GM12878 (cell line): ENCODE data around the gene LANCL1. TPM values are rescaled to one million over a fixed set of nuclear protein-coding genes. Genes with fewer than 3 reads are reported as not detected.

ENCODE experiments used
- ATAC-seq: fragments of 200-7000 bp; cut with Tn5 transposase; 3 replicates; pipeline ENCODE4 v1.9.1; 2020; ENCODE audit warnings: mild to moderate bottlenecking, moderate library complexity
- BruUV-seq: library from RNA; stranded (reverse); fragments of 400-500 nt; replicated peaks from 2 replicates; lab custom pipeline; 2021; lab: Mats Ljungman, UMichigan
- CTCF ChIA-PET: fragments of 300-600 bp; sonication (Branson Sonifier 250); formaldehyde crosslinking; extraction: SDS; loops from one replicate; lab custom pipeline; 2021; ENCODE audit warnings: inconsistent platforms; lab: Yijun Ruan, JAX
- POLR2A ChIA-PET: fragments of 350-600 bp; formaldehyde crosslinking; extraction: SDS; loops from one replicate; lab custom pipeline; 2021; ENCODE audit warnings: inconsistent platforms; lab: Charles Lee
- RAD21 ChIA-PET: fragments of 300-600 bp; sonication (Branson Sonifier 250); formaldehyde crosslinking; loops from one replicate; lab custom pipeline; 2023; ENCODE audit warnings: antibody characterized with exemption; ENCODE audit not compliant: unreplicated experiment; lab: Charles Lee
- SMC1A ChIA-PET: fragments of 300-600 bp; sonication (Branson Sonifier 250); formaldehyde crosslinking; loops from one replicate; lab custom pipeline; 2023; ENCODE audit not compliant: unreplicated experiment, uncharacterized antibody; lab: Charles Lee
- DNase-seq: peaks from one replicate; pipeline ENCODE4 v3.0.0-alpha.2; 2011; ENCODE audit warnings: low read depth, low spot score
- FAIRE-seq: peaks from 3 replicates; lab custom pipeline; 2011; peaks lifted over from hg19 to GRCh38; lab: Jason Lieb, UNC
- H2AFZ ChIP-seq: 2 replicates; pipeline ENCODE4 v1.6.0; 2011; ENCODE audit warnings: low read depth, low read length, control low read depth; ENCODE audit not compliant: control insufficient read depth
- H3K27ac ChIP-seq: 2 replicates; pipeline ENCODE4 v1.5.1; 2011; ENCODE audit warnings: control low read depth; ENCODE audit not compliant: control insufficient read depth, insufficient read depth
- H3K27me3 ChIP-seq, 2 experiments: replicated peaks in 1 of 2; 2 replicates each; pipeline versions ENCODE4 v1.6.0 to v1.6.1; 2011; ENCODE audit warnings: low read length in 1 of 2; ENCODE audit not compliant: control insufficient read depth in 2 of 2, insufficient read depth in 2 of 2
- H3K36me3 ChIP-seq, 2 experiments: 2 replicates each; pipeline ENCODE4 v1.5.1; 2011; ENCODE audit warnings: low read length in 1 of 2; ENCODE audit not compliant: control insufficient read depth in 2 of 2, insufficient read depth in 2 of 2
- H3K4me1 ChIP-seq: 2 replicates; pipeline ENCODE4 v1.6.1; 2011; ENCODE audit warnings: mild to moderate bottlenecking, low read length, moderate library complexity, mixed read lengths; ENCODE audit not compliant: control insufficient read depth, insufficient read depth
- H3K4me2 ChIP-seq: 2 replicates; pipeline ENCODE4 v1.6.0; 2011; ENCODE audit warnings: control low read depth; ENCODE audit not compliant: control insufficient read depth, insufficient read depth
- H3K4me3 ChIP-seq: fragments of 200-600 bp; sonication (generic); 2 replicates; pipeline ENCODE4 v1.5.1; 2016
- H3K79me2 ChIP-seq: 2 replicates; pipeline ENCODE4 v1.6.0; 2011; ENCODE audit warnings: low read length; ENCODE audit not compliant: control insufficient read depth, insufficient read depth
- H3K9ac ChIP-seq: 2 replicates; pipeline ENCODE4 v1.8.0; 2011; ENCODE audit warnings: low read length, control low read depth, mixed read lengths; ENCODE audit not compliant: control insufficient read depth, insufficient read depth
- H3K9me3 ChIP-seq: replicated peaks from 3 replicates; pipeline ENCODE4 v1.5.1; 2011; ENCODE audit warnings: mild to moderate bottlenecking, low read length; ENCODE audit not compliant: control insufficient read depth, insufficient read depth
- H4K20me1 ChIP-seq: 2 replicates; pipeline ENCODE4 v1.6.0; 2011; ENCODE audit not compliant: control insufficient read depth, insufficient read depth
- E2F8 ChIP-seq: fragments of 450-650 bp; IDR thresholded peaks from 2 replicates; pipeline ENCODE4 v1.6.1; 2018; ENCODE audit warnings: mild to moderate bottlenecking, low read depth, moderate library complexity; ENCODE audit not compliant: partially characterized antibody
- EED ChIP-seq: sonication (generic); IDR thresholded peaks from 2 replicates; pipeline ENCODE4 v1.6.1; 2016; ENCODE audit warnings: antibody characterized with exemption, low read depth
- FOXK2 ChIP-seq: fragments of 450-650 bp; IDR thresholded peaks from 2 replicates; pipeline ENCODE4 v1.6.1; 2017; ENCODE audit warnings: mild to moderate bottlenecking, moderate library complexity
- IKZF1 ChIP-seq: fragments of 450-650 bp; conservative IDR thresholded peaks from 2 replicates; pipeline ENCODE4 v1.6.1; 2017; ENCODE audit warnings: antibody characterized with exemption, mild to moderate bottlenecking
- IKZF2 ChIP-seq, 2 experiments: fragments of 450-650 bp; IDR thresholded peaks; 2 replicates each; pipeline ENCODE4 v1.6.1; 2017; ENCODE audit warnings: mild to moderate bottlenecking in 2 of 2, moderate library complexity in 2 of 2
- IRF4 ChIP-seq: IDR thresholded peaks from 2 replicates; pipeline ENCODE4 v1.6.1; 2011; ENCODE audit warnings: low read depth, low read length
- KAT2A ChIP-seq: conservative IDR thresholded peaks from 2 replicates; pipeline ENCODE4 v1.6.1; 2011; ENCODE audit warnings: low read depth, low read length; ENCODE audit not compliant: control insufficient read depth
- MYC ChIP-seq: IDR thresholded peaks from 2 replicates; pipeline ENCODE4 v1.6.1; 2011; ENCODE audit warnings: mild to moderate bottlenecking, low read length, moderate library complexity, inconsistent platforms; ENCODE audit not compliant: insufficient read depth, insufficient replicate concordance, insufficient read length, severe bottlenecking
- NBN ChIP-seq: fragments of 450-650 bp; IDR thresholded peaks from 2 replicates; pipeline ENCODE4 v1.6.1; 2016
- NFYB ChIP-seq: IDR thresholded peaks from 2 replicates; pipeline ENCODE4 v1.6.1; 2011; ENCODE audit warnings: low read depth, mild to moderate bottlenecking, low read length, improper control_type of control experiment, moderate library complexity; ENCODE audit not compliant: insufficient read depth
- POLR2AphosphoS2 ChIP-seq: IDR thresholded peaks from 2 replicates; pipeline ENCODE4 v1.6.1; 2011; ENCODE audit warnings: low read depth, mild to moderate bottlenecking, low read length, improper control_type of control experiment, moderate library complexity
- RELA ChIP-seq: fragments of 450-650 bp; IDR thresholded peaks from 2 replicates; pipeline ENCODE4 v1.8.0; 2014; ENCODE audit warnings: borderline replicate concordance; ENCODE audit not compliant: partially characterized antibody
- RELB ChIP-seq: fragments of 450-650 bp; IDR thresholded peaks from 2 replicates; pipeline ENCODE4 v1.6.1; 2017; ENCODE audit warnings: low read depth, mild to moderate bottlenecking, moderate library complexity
- RUNX3 ChIP-seq: IDR thresholded peaks from 2 replicates; pipeline ENCODE4 v1.6.1; 2012; ENCODE audit warnings: low read length, inconsistent platforms
- SMC3 ChIP-seq: IDR thresholded peaks from 2 replicates; pipeline ENCODE4 v1.6.1; 2011; ENCODE audit warnings: low read length, improper control_type of control experiment, borderline replicate concordance
- SPI1 ChIP-seq: IDR thresholded peaks from 2 replicates; pipeline ENCODE4 v1.6.1; 2011; ENCODE audit warnings: low read depth, mild to moderate bottlenecking, low read length, moderate library complexity, borderline replicate concordance; ENCODE audit not compliant: insufficient read depth
- SRF ChIP-seq, 2 experiments: IDR thresholded peaks; 2 replicates each; pipeline ENCODE4 v1.6.1; 2011; ENCODE audit warnings: low read depth in 2 of 2, low read length in 2 of 2, mild to moderate bottlenecking in 1 of 2, moderate library complexity in 1 of 2
- STAT1 ChIP-seq: fragments of 450-650 bp; conservative IDR thresholded peaks from 2 replicates; pipeline ENCODE4 v1.6.1; 2014; ENCODE audit warnings: antibody characterized with exemption, mild to moderate bottlenecking
- TCF7 ChIP-seq: IDR thresholded peaks from 2 replicates; pipeline ENCODE4 v1.6.1; 2014; ENCODE audit warnings: antibody characterized with exemption, borderline replicate concordance
- WGBS: methylation state at CpG from one replicate; pipeline ENCODE4 v1.1.6; 2016; ENCODE audit warnings: low lambda C conversion rate; ENCODE audit not compliant: insufficient replicate concordance, insufficient coverage; ENCODE audit errors: missing lambda C conversion rate; 5-methylcytosine and 5-hydroxymethylcytosine counted together
- in situ Hi-C: fragments of 300-500 bp; cut with MboI; formaldehyde crosslinking; loops from 9 replicates; pipeline ENCODE4 v1.14.3; 2018; ENCODE audit warnings: mixed read lengths
- intact Hi-C: fragments of 100-400 bp; cut with micrococcal nuclease; formaldehyde crosslinking; loops from one replicate; pipeline ENCODE4 v1.14.2; 2022; ENCODE audit not compliant: unreplicated experiment
- polyA plus RNA-seq, 11 experiments: library from polyadenylated mRNA; depleted of rRNA in 4 of 11; unstranded in 6 of 11; stranded (reverse) in 5 of 11; fragments of >200 nt; fragmentation: Nextera tagmentation in 4 of 11; fragmentation: Illumina TruSeq in 1 of 11; extraction: Ambion mirVana in 4 of 11; extraction: Trizol in 1 of 11; gene quantifications; 1 replicate in 1 of 11; 2 replicates in 10 of 11; pipeline versions ENCODE4 v1.2.1 to v1.2.3, GENCODE V29; 2011 to 2016; ENCODE audit warnings: inconsistent platforms in 2 of 11, missing spikeins in 2 of 11, low read depth in 1 of 11
- total RNA-seq, 4 experiments: library from RNA; depleted of rRNA in 3 of 4; stranded (reverse); fragments of >200 nt in 3 of 4; fragmentation: Illumina TruSeq in 1 of 4; extraction: Trizol in 1 of 4; gene quantifications; 2 replicates each; pipeline versions ENCODE4 v1.2.1 to v1.2.3, GENCODE V29; 2013 to 2021

The LANCL1 gene
- total and polyA plus RNA-seq, 10 of the 15 experiments (the other 5 are each of a cell fraction or from before 2014, with no cell fraction given): 13.6 to 79.1 (median 26.9) TPM

- TF ChIP-seq SMC3 (no peak), SRF (IDR thresholded peaks at IDR 0.05; ENCODE audit: low read depth in 2 of 2, low read length in 2 of 2) (no peak), MYC (no peak), IKZF1 (no peak), POLR2AphosphoS2 (no peak), NFYB (no peak), IKZF2 (IDR thresholded peaks at IDR 0.05) (no peak), RELA (no peak)
These were observed 63.9 kb downstream of the LANCL1 start (continued) for GRCh38 chr2:210412660-210413059.

- Histone ChIP-seq H3K9ac (no peak overlapping the region), H3K27ac (no peak overlapping the region), H3K36me3 (no peaks in the 10 kb centered on the region), H3K4me2 (no peak overlapping the region), H3K79me2 (no peaks in the 10 kb centered on the region), H2AFZ (no peak overlapping the region), H3K4me3 (no peak overlapping the region), H3K4me1 (no peaks in the 10 kb centered on the region), H4K20me1 (no peaks in the 10 kb centered on the region), H3K27me3 (no peaks in the 10 kb centered on the region; a peak in 1 of 4 replicates), H3K9me3 (no peaks in the 10 kb centered on the region)
- ChIA-PET CTCF (interaction anchor here (1.8 kb wide), 1 partner anchor 11 kb away, joined by 12 read pairs; no protein-coding TSS in a partner anchor), POLR2A (no interaction called here), RAD21 (interaction anchor here (2.0 kb wide), 1 partner anchor 11 kb away, joined by 5 read pairs; no protein-coding TSS in a partner anchor), SMC1A (interaction anchor here (1.1 to 1.3 kb wide), 3 partner anchors 9 to 211 kb away, joined by 3 read pairs; no protein-coding TSS in a partner anchor)
- WGBS: 0% methylated on average over 1 of the region's 1 CpG
- in situ Hi-C loops (no loop called here), intact Hi-C loops (no loop called here)
- DNase-seq: no peak
- BruUV-seq: no TSS peak
- no peak for FAIRE-seq
- no peak for ATAC-seq
- no peak for TF ChIP-seq KAT2A
- TF ChIP-seq IRF4: no peak
- no peak for TF ChIP-seq E2F8
- no peak for TF ChIP-seq NBN
- no peak for TF ChIP-seq EED
- no peak for TF ChIP-seq POLR2AphosphoS2
- no peak for TF ChIP-seq STAT1
- no peak for TF ChIP-seq FOXK2
- TF ChIP-seq TCF7: no peak
- no peak for TF ChIP-seq SPI1
- TF ChIP-seq SRF (IDR thresholded peaks at IDR 0.05; ENCODE audit: low read depth in 2 of 2, low read length in 2 of 2): no peak
- no peak for TF ChIP-seq RELB
- TF ChIP-seq RUNX3: no peak
- TF ChIP-seq IKZF2 (IDR thresholded peaks at IDR 0.05): no peak
These were observed 66.0 kb downstream of the LANCL1 start for GRCh38 chr2:210410542-210410941.
